NK-92 treated with Interleukin-12 subunit alpha and Interleukin-12 subunit beta, amount 100 ng/mL, for 24 hours (cell line): ENCODE results near the gene STXBP5.

Experiments
- DNase-seq: peaks from one replicate; lab custom pipeline; 2025; lab: John Stamatoyannopoulos, UW

Gene STXBP5

GRCh38 chr6:147438758-147439528 is 234.7 kb downstream of the STXBP5 start:
- no peak for DNase-seq
